ENCODE results near the gene ZBTB7C. TPM values are rescaled to one million over a fixed set of nuclear protein-coding genes. Genes with fewer than 3 reads are reported as not detected.

Gene ZBTB7C
- total and polyA plus RNA-seq, 10 of the 15 experiments (the other 5 are each of a cell fraction or from before 2014, with no cell fraction given) = under 0.01 to 0.08 (median 0.01) TPM; not detected in 7

DNA sequence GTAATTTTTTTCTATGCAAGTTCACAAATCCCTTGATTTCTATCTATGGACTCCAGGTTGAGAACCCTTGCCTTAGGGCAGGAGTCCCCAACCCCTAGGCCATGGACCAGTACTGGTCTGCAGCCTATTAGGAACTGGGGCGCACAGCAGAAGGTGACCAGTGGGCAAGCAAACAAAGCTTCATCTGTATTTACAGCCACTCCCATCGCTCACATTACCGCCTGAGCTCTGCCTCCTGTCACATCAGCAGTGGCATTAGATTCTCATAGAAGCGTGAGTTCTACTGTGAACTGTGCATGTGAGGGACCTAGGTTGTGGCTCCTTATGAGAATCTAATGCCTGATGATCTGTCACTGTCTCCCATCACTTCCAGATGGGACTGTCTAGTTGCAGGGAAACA is 408.5 kb downstream of the ZBTB7C start:
- ChIA-PET RAD21 (ENCODE audit: unreplicated experiment) (no interaction called here), CTCF (interaction anchor here (1.0 kb wide), 1 partner anchor 33 kb away, joined by 3 read pairs; no protein-coding TSS in a partner anchor), POLR2A (no interaction called here), SMC1A (ENCODE audit: uncharacterized antibody, unreplicated experiment) (no interaction called here)
- H3K4me2 ChIP-seq (ENCODE audit: control insufficient read depth, insufficient read depth) = no peak overlapping the region
- no TSS peak for BruUV-seq (replicated peaks)
- TF ChIP-seq SRF (IDR thresholded peaks at IDR 0.05; ENCODE audit: low read depth in 2 of 2, low read length in 2 of 2) (no peak), JUND (IDR thresholded peaks at IDR 0.05; ENCODE audit: low read depth, low read length) (no peak), RCOR1 (conservative IDR thresholded peaks at IDR 0.05; ENCODE audit: low read depth, low read length) (no peak)
- H3K4me1 ChIP-seq (ENCODE audit: control insufficient read depth, insufficient read depth, low read length) = no peaks in the 10 kb centered on the region
- no peak for ATAC-seq
- no peaks in the 10 kb centered on the region for H4K20me1 ChIP-seq (ENCODE audit: control insufficient read depth, insufficient read depth)
- H3K36me3 ChIP-seq (ENCODE audit: control insufficient read depth in 2 of 2, insufficient read depth in 2 of 2, low read length in 1 of 2) = no peaks in the 10 kb centered on the region
- H3K9me3 ChIP-seq (replicated peaks; ENCODE audit: control insufficient read depth, insufficient read depth, low read length) = peaks cover 4% of the 10 kb centered on the region; the same call in 1 of the 3 replicates
- no peak overlapping the region for H2AFZ ChIP-seq (ENCODE audit: control insufficient read depth, low read depth, low read length)
- H3K9ac ChIP-seq (ENCODE audit: control insufficient read depth, insufficient read depth, low read length) = no peak overlapping the region
- no peaks in the 10 kb centered on the region for H3K79me2 ChIP-seq (ENCODE audit: control insufficient read depth, insufficient read depth, low read length)
- no peaks in the 10 kb centered on the region for H3K27me3 ChIP-seq (replicated peaks in 1 of 2; ENCODE audit: control insufficient read depth in 2 of 2, insufficient read depth in 2 of 2, low read length in 1 of 2)
- no peak overlapping the region for H3K27ac ChIP-seq (ENCODE audit: control insufficient read depth, insufficient read depth)
- DNase-seq (ENCODE audit: low read depth, low spot score) = no peak
- no peak for FAIRE-seq
- intact Hi-C loops (cut with micrococcal nuclease; ENCODE audit: unreplicated experiment) = no loop called here
- H3K4me3 ChIP-seq = no peak overlapping the region
- 47% methylated on average over 4 of the region's 4 CpGs for WGBS (ENCODE audit: insufficient coverage, insufficient replicate concordance, low lambda C conversion rate, missing lambda C conversion rate)
- in situ Hi-C loops (cut with MboI) = no loop called here

DNA sequence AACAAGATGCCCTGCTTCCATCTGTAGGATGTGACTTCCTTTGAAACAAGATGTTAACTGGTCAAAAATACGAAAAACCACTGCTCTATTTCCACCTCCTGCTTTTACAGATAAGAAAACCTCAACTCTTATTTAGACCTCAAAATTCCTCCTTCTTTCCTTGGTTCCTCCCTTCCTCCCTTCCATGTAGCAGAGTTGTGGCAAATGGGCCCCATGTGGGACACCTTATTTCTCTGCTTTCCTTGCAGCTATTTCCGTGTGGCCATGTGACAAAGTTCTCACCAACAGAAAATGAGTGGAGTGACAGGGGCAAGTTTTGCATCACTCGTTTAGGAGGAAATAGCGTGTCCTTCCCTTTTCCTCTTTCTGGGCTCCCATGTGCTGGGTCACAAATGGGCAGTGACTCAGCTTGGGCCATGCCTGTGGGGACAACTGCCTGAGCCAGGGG is 409.4 kb downstream of the ZBTB7C start:
- Histone ChIP-seq H3K4me2 (ENCODE audit: control insufficient read depth, insufficient read depth) (no peak overlapping the region), H3K9ac (ENCODE audit: control insufficient read depth, insufficient read depth, low read length) (no peak overlapping the region), H3K27ac (ENCODE audit: control insufficient read depth, insufficient read depth) (no peak overlapping the region)

More for the DNA sequence above, 409.4 kb downstream of the ZBTB7C start:
- BruUV-seq (replicated peaks) = no TSS peak
- DNase-seq (ENCODE audit: low read depth, low spot score) (no peak), FAIRE-seq (no peak), ATAC-seq (no peak)
- in situ Hi-C loops (cut with MboI) (no loop called here), intact Hi-C loops (cut with micrococcal nuclease; ENCODE audit: unreplicated experiment) (no loop called here)
- Histone ChIP-seq H3K4me1 (ENCODE audit: control insufficient read depth, insufficient read depth, low read length) (no peaks in the 10 kb centered on the region), H3K27me3 (replicated peaks in 1 of 2; ENCODE audit: control insufficient read depth in 2 of 2, insufficient read depth in 2 of 2, low read length in 1 of 2) (no peaks in the 10 kb centered on the region), H3K9me3 (replicated peaks; ENCODE audit: control insufficient read depth, insufficient read depth, low read length) (peaks cover 4% of the 10 kb centered on the region; the same call in 1 of the 3 replicates), H3K79me2 (ENCODE audit: control insufficient read depth, insufficient read depth, low read length) (no peaks in the 10 kb centered on the region), H4K20me1 (ENCODE audit: control insufficient read depth, insufficient read depth) (no peaks in the 10 kb centered on the region), H3K36me3 (ENCODE audit: control insufficient read depth in 2 of 2, insufficient read depth in 2 of 2, low read length in 1 of 2) (no peaks in the 10 kb centered on the region), H3K4me3 (no peak overlapping the region), H2AFZ (ENCODE audit: control insufficient read depth, low read depth, low read length) (no peak overlapping the region)
- ChIA-PET CTCF (interaction anchor here (0.8 kb wide), 1 partner anchor 227 kb away, joined by 3 read pairs; no protein-coding TSS in a partner anchor), SMC1A (ENCODE audit: uncharacterized antibody, unreplicated experiment) (no interaction called here), RAD21 (ENCODE audit: unreplicated experiment) (no interaction called here), POLR2A (no interaction called here)
- no peak for TF ChIP-seq BACH1 (IDR thresholded peaks at IDR 0.05; ENCODE audit: borderline replicate concordance)
- TF ChIP-seq EZH2 (IDR thresholded peaks at IDR 0.05; ENCODE audit: borderline replicate concordance, control insufficient read depth, low read depth, low read length) = no peak
- TF ChIP-seq, protein P1, sequence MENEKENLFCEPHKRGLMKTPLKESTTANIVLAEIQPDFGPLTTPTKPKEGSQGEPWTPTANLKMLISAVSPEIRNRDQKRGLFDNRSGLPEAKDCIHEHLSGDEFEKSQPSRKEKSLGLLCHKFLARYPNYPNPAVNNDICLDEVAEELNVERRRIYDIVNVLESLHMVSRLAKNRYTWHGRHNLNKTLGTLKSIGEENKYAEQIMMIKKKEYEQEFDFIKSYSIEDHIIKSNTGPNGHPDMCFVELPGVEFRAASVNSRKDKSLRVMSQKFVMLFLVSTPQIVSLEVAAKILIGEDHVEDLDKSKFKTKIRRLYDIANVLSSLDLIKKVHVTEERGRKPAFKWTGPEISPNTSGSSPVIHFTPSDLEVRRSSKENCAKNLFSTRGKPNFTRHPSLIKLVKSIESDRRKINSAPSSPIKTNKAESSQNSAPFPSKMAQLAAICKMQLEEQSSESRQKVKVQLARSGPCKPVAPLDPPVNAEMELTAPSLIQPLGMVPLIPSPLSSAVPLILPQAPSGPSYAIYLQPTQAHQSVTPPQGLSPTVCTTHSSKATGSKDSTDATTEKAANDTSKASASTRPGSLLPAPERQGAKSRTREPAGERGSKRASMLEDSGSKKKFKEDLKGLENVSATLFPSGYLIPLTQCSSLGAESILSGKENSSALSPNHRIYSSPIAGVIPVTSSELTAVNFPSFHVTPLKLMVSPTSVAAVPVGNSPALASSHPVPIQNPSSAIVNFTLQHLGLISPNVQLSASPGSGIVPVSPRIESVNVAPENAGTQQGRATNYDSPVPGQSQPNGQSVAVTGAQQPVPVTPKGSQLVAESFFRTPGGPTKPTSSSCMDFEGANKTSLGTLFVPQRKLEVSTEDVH (IDR thresholded peaks at IDR 0.05; ENCODE audit: low read depth, partially characterized antibody) = no peak
- no peak for TF ChIP-seq NFYB (IDR thresholded peaks at IDR 0.05; ENCODE audit: insufficient read depth, low read depth, low read length)
- WGBS (ENCODE audit: insufficient coverage, insufficient replicate concordance, low lambda C conversion rate, missing lambda C conversion rate) = 5% methylated on average over 4 of the region's 4 CpGs

All from GM12878 (cell line).